Heart left ventricle (tissue), 16 donors: ENCODE results near the gene TBC1D2. TPM values are rescaled to one million over a fixed set of nuclear protein-coding genes. Genes with fewer than 3 reads are reported as not detected.

ENCODE experiments used
- ATAC-seq, 4 donors: fragments of 200-7000 bp; cut with Tn5 transposase; one replicate each; pipeline ENCODE4 v1.9.1; 2020 to 2022; ENCODE audit warnings: moderate library complexity in 4 of 4, mild to moderate bottlenecking in 3 of 4, moderate number of reproducible peaks in 1 of 4
- DNase-seq, 5 donors: peaks; one replicate each; pipeline ENCODE4 v3.0.0-alpha.2; 2020
- H3K27ac ChIP-seq, 12 donors: fragments of 200-600 bp; sonication (generic) in 4 of 12; one replicate each; pipeline versions ENCODE4 v1.5.0 to v1.8.0; 2016 to 2022; ENCODE audit warnings: mild to moderate bottlenecking in 2 of 12
- H3K27me3 ChIP-seq, 9 donors: fragments of 200-600 bp; sonication (generic) in 2 of 9; one replicate each; pipeline versions ENCODE4 v1.5.1 to v1.8.0; 2016 to 2022; ENCODE audit warnings: mild to moderate bottlenecking in 3 of 9
- H3K36me3 ChIP-seq, 9 donors: fragments of 200-600 bp; sonication (generic) in 2 of 9; one replicate each; pipeline versions ENCODE4 v1.5.0 to v1.8.0; 2018 to 2022; ENCODE audit warnings: mild to moderate bottlenecking in 2 of 9
- H3K4me1 ChIP-seq, 12 donors: fragments of 200-600 bp; sonication (generic) in 4 of 12; one replicate each; pipeline versions ENCODE4 v1.5.0 to v1.8.0; 2016 to 2022; ENCODE audit warnings: mild to moderate bottlenecking in 3 of 12
- H3K4me3 ChIP-seq, 12 donors: fragments of 200-600 bp; sonication (generic) in 4 of 12; one replicate each; pipeline versions ENCODE4 v1.5.0 to v1.8.0; 2017 to 2022; ENCODE audit warnings: mild to moderate bottlenecking in 9 of 12, moderate library complexity in 4 of 12
- H3K9me3 ChIP-seq, 12 donors: fragments of 200-600 bp; sonication (generic) in 4 of 12; one replicate each; pipeline versions ENCODE4 v1.5.0 to v1.8.0; 2016 to 2022; ENCODE audit warnings: mild to moderate bottlenecking in 1 of 12
- CTCF ChIP-seq, 12 donors: fragments of 200-600 bp; sonication (generic) in 4 of 12; IDR thresholded peaks; one replicate each; pipeline versions ENCODE4 v1.5.0 to v1.8.0; 2018 to 2022; ENCODE audit warnings: antibody characterized with exemption in 12 of 12, mild to moderate bottlenecking in 5 of 12
- POLR2A ChIP-seq, 2 donors: fragments of 450-650 bp; IDR thresholded peaks; one replicate each; pipeline ENCODE4 v1.6.1; 2017; ENCODE audit warnings: antibody characterized with exemption in 2 of 2, mild to moderate bottlenecking in 2 of 2, moderate library complexity in 2 of 2
- WGBS, 4 donors: extraction: QIAGEN DNeasy Blood & Tissue Kit in 2 of 4; methylation state at CpG; one replicate each; pipeline versions ENCODE4 v1.1.5 to v1.1.7; 2013 to 2018; 5-methylcytosine and 5-hydroxymethylcytosine counted together
- intact Hi-C, 10 donors: fragments of 100-400 bp; cut with DNase I; formaldehyde crosslinking; loops; one replicate each; pipeline versions ENCODE4 v1.11.1 to v1.14.2; 2022
- polyA plus RNA-seq, 2 donors: library from polyadenylated mRNA; stranded (reverse); fragments of 200-250 nt; gene quantifications; one replicate each; pipeline ENCODE4 v1.2.3, GENCODE V29; 2013
- total RNA-seq, 9 donors: library from RNA; depleted of rRNA in 2 of 9; stranded (reverse); fragments of >200 nt in 2 of 9; fragmentation: NEBNext Ultra II Directional in 3 of 9; extraction: Animal tissue kit (Norgen Biotek cat#: 25700) in 3 of 9; gene quantifications; one replicate each; pipeline versions ENCODE4 v1.1.0 to v1.2.4, GENCODE V29; 2016 to 2023
- donor health status: ischemic (EF 13 %, LVEDD 7.1; RV severe dilation, severe dysfunction).
- donor health status: healthy with polysubstance abuse.
- donor health status: DM: no; HTN: yes; CAD: no.
- donor health status: DM: no; HTN: no; CAD: no.
- donor health status: ischemic (EF 25% LVEDD 6.9; RV normal size, moderate dysfunction).
- donor health status: ischemic (EF 25% LVEDD 5.7; RV mildly dilated, moderate dysfunction).
- donor health status: healthy.
- donor health status: DM: yes; HTN: yes; CAD: no.
- donor health status: ischemic (EF 35%, LVEDD 5.7; RV mildly dilated, moderate dysfunction).
- donor health status: nonischemic (EF 11% LVEDD 7.7; RV severe dilation, severe dysfunction).
- donor health status: DM: yes; HTN: yes; CAD: no.
- donor health status: PGD.
- donor health status: ischemic (EF 29% LVEDD 5.4; RV normal size, mild dysfunction).
- donor health status: nonischemic (EF 23%, LVEDD 6.1; RV moderate dilation, normal function).

Gene TBC1D2
- total and polyA plus RNA-seq, 11 donors, result 1.1 to 9.4 (median 2.2) TPM

- Histone ChIP-seq H3K9me3 (no peaks in the 10 kb centered on the region), H3K27ac (no peak overlapping the region), H3K27me3 (no peaks in the 10 kb centered on the region), H3K4me1 (peaks cover 0 to 9% (median 1%) of the 10 kb centered on the region in 12 donors), H3K36me3 (peaks cover 0 to 58% (median 3%) of the 10 kb centered on the region in 9 donors), H3K4me3 (no peak overlapping the region)
- DNase-seq (no peak), ATAC-seq (no peak)
- WGBS, 4 donors, result 85 to 94% (median 91%) methylated on average over 3 of the region's 3 CpGs
- TF ChIP-seq POLR2A (IDR thresholded peaks at IDR 0.05) (no peak), CTCF (IDR thresholded peaks at IDR 0.05) (no peak)
- intact Hi-C loops, result loop anchor here in 5 of 10 donors (5.0 to 10.0 kb wide), 5 partner anchors 132 to 565 kb away; partner anchors contain the start of gene TRMO (in 1 of the 5)
Observed at GRCh38 chr9:98209530-98209929, 45.9 kb downstream of the TBC1D2 start.

GRCh38 chr9:98208635-98209034, 46.8 kb downstream of the TBC1D2 start:
- no peak overlapping the region for H3K27ac ChIP-seq
- H3K27me3 ChIP-seq, result no peaks in the 10 kb centered on the region
- H3K9me3 ChIP-seq, result no peaks in the 10 kb centered on the region
- WGBS, 4 donors, result 93 to 96% (median 95%) methylated on average over 7 to 20 of the region's 20 CpGs
- peaks cover 0 to 62% (median 3%) of the 10 kb centered on the region in 9 donors for H3K36me3 ChIP-seq
- DNase-seq (no peak), ATAC-seq (no peak)
- no peak overlapping the region for H3K4me3 ChIP-seq
- H3K4me1 ChIP-seq, result peaks cover 0 to 9% (median 1%) of the 10 kb centered on the region in 12 donors
- intact Hi-C loops, result loop anchor here in 5 of 10 donors (5.0 to 10.0 kb wide), 5 partner anchors 131 to 566 kb away; partner anchors contain the start of gene TRMO (in 1 of the 5)
- no peak for TF ChIP-seq POLR2A (IDR thresholded peaks at IDR 0.05)
- no peak for TF ChIP-seq CTCF (IDR thresholded peaks at IDR 0.05)

- intact Hi-C loops, result loop anchor here in 6 of 10 donors (2.0 to 10.0 kb wide), 7 partner anchors 53 to 567 kb away; partner anchors contain the start of gene TRMO (in 1 of the 6)
- TF ChIP-seq CTCF (IDR thresholded peaks at IDR 0.05), result no peak
- TF ChIP-seq POLR2A (IDR thresholded peaks at IDR 0.05), result no peak
- Histone ChIP-seq H3K27ac (no peak overlapping the region), H3K9me3 (no peaks in the 10 kb centered on the region), H3K36me3 (peaks cover 0 to 62% (median 0%) of the 10 kb centered on the region in 9 donors), H3K27me3 (no peaks in the 10 kb centered on the region), H3K4me1 (peaks cover 0 to 9% (median 1%) of the 10 kb centered on the region in 12 donors), H3K4me3 (no peak overlapping the region)
- DNase-seq (no peak), ATAC-seq (no peak)
- WGBS, 4 donors, result 75 to 87% (median 82%) methylated on average over 3 to 4 of the region's 4 CpGs
Observed at GRCh38 chr9:98207606-98208005, 47.8 kb downstream of the TBC1D2 start.

GRCh38 chr9:98206754-98207153, 48.7 kb downstream of the TBC1D2 start:
- Histone ChIP-seq H3K27ac (no peak overlapping the region), H3K36me3 (peaks cover 0 to 65% (median 0%) of the 10 kb centered on the region in 9 donors), H3K9me3 (no peaks in the 10 kb centered on the region), H3K4me3 (no peak overlapping the region), H3K4me1 (peaks cover 0 to 9% (median 1%) of the 10 kb centered on the region in 12 donors), H3K27me3 (no peaks in the 10 kb centered on the region)
- intact Hi-C loops, result loop anchor here in 6 of 10 donors (2.0 to 10.0 kb wide), 7 partner anchors 54 to 568 kb away; partner anchors contain the start of gene TRMO (in 1 of the 6)
- 28 to 60% (median 33%) methylated on average over 2 of the region's 2 CpGs for WGBS, 4 donors
- no peak for ATAC-seq
- DNase-seq, result no peak
- no peak for TF ChIP-seq CTCF (IDR thresholded peaks at IDR 0.05)
- TF ChIP-seq POLR2A (IDR thresholded peaks at IDR 0.05), result no peak
